Neural cell (in vitro differentiated cells): ENCODE data around the gene PPP2R2D.

Experiments used
- EP300 ChIP-seq: fragments of 450-650 bp; conservative IDR thresholded peaks from 2 replicates; pipeline ENCODE4 v1.6.1; 2014; ENCODE audit warnings: antibody characterized with exemption, mild to moderate bottlenecking, moderate library complexity; ENCODE audit not compliant: poor library complexity, severe bottlenecking
- EZH2 ChIP-seq: fragments of 200-600, 300-800 bp; shearing (Covaris generic), sonication (generic); IDR thresholded peaks from 2 replicates; pipeline ENCODE4 v1.6.1; 2014; ENCODE audit warnings: antibody characterized with exemption, low read length, borderline replicate concordance, mild to moderate bottlenecking; ENCODE audit not compliant: insufficient read depth, poor library complexity, severe bottlenecking
- POLR2AphosphoS5 ChIP-seq: IDR thresholded peaks from 2 replicates; pipeline ENCODE4 v1.6.1; 2012
- SMC3 ChIP-seq: fragments of 450-650 bp; conservative IDR thresholded peaks from 2 replicates; pipeline ENCODE4 v1.6.1; 2014; ENCODE audit warnings: antibody characterized with exemption, mild to moderate bottlenecking, moderate library complexity; ENCODE audit not compliant: poor library complexity
- TAF1 ChIP-seq: IDR thresholded peaks from 2 replicates; pipeline ENCODE4 v1.6.1; 2012; ENCODE audit warnings: low read depth
- TF ChIP-seq, protein P1 (sequence below): fragments of 450-650 bp; IDR thresholded peaks from 2 replicates; pipeline ENCODE4 v1.5.1; 2014; ENCODE audit warnings: antibody characterized with exemption, mild to moderate bottlenecking, moderate library complexity; ENCODE audit not compliant: poor library complexity, severe bottlenecking
- TF ChIP-seq, protein P2 (sequence below): IDR thresholded peaks from 2 replicates; pipeline ENCODE4 v1.6.1; 2012; ENCODE audit warnings: borderline replicate concordance

DNA sequence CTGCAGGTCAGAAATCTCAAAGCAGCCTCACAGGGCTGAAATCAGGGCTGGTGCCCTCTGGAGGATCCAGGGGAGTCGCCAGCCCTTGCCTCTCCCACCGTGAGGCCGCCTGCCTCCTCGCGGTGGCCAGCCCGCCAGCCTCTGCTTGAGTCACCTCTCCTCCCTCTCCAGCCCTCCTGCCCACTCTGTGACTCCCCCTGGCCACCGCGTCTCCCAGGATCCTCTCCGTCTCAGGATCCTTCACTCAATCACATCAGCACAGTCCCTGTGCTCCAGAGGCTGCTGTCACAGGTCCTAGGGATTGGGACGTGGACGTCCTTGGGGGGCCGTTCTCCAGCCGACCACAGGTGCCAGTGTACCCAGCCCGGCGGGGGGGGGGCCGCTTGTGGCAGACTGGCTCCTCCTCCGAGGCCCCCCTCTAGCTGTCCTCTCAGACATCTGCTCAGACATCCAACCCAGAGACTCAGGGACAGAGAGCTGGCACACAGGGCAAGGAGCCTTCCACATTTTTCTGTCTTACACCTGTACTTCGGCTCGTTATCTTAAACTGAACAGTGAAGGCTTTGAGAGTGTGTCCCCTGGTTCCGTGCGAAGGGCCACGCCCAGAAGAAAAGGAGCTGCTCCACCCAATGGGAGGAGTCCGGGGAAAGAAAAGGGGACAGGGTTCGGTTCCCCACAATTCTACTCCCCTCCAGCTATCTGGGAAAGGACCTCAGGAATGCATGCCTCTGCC lies 9.4 kb upstream of the PPP2R2D start:
- no peak for TF ChIP-seq EZH2
- TF ChIP-seq, protein P1, sequence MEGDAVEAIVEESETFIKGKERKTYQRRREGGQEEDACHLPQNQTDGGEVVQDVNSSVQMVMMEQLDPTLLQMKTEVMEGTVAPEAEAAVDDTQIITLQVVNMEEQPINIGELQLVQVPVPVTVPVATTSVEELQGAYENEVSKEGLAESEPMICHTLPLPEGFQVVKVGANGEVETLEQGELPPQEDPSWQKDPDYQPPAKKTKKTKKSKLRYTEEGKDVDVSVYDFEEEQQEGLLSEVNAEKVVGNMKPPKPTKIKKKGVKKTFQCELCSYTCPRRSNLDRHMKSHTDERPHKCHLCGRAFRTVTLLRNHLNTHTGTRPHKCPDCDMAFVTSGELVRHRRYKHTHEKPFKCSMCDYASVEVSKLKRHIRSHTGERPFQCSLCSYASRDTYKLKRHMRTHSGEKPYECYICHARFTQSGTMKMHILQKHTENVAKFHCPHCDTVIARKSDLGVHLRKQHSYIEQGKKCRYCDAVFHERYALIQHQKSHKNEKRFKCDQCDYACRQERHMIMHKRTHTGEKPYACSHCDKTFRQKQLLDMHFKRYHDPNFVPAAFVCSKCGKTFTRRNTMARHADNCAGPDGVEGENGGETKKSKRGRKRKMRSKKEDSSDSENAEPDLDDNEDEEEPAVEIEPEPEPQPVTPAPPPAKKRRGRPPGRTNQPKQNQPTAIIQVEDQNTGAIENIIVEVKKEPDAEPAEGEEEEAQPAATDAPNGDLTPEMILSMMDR = no peak
- TF ChIP-seq EP300 = no peak
- no peak for TF ChIP-seq TAF1
- TF ChIP-seq, protein P2, sequence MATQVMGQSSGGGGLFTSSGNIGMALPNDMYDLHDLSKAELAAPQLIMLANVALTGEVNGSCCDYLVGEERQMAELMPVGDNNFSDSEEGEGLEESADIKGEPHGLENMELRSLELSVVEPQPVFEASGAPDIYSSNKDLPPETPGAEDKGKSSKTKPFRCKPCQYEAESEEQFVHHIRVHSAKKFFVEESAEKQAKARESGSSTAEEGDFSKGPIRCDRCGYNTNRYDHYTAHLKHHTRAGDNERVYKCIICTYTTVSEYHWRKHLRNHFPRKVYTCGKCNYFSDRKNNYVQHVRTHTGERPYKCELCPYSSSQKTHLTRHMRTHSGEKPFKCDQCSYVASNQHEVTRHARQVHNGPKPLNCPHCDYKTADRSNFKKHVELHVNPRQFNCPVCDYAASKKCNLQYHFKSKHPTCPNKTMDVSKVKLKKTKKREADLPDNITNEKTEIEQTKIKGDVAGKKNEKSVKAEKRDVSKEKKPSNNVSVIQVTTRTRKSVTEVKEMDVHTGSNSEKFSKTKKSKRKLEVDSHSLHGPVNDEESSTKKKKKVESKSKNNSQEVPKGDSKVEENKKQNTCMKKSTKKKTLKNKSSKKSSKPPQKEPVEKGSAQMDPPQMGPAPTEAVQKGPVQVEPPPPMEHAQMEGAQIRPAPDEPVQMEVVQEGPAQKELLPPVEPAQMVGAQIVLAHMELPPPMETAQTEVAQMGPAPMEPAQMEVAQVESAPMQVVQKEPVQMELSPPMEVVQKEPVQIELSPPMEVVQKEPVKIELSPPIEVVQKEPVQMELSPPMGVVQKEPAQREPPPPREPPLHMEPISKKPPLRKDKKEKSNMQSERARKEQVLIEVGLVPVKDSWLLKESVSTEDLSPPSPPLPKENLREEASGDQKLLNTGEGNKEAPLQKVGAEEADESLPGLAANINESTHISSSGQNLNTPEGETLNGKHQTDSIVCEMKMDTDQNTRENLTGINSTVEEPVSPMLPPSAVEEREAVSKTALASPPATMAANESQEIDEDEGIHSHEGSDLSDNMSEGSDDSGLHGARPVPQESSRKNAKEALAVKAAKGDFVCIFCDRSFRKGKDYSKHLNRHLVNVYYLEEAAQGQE = no peak
- no peak for TF ChIP-seq SMC3
- TF ChIP-seq POLR2AphosphoS5 = no peak
